ENCODE measurements around the gene DYNC1LI1. TPM values are rescaled to one million over a fixed set of nuclear protein-coding genes. Genes with fewer than 3 reads are reported as not detected.

The DYNC1LI1 gene
- polyA plus RNA-seq, 1 of the 3 experiments (the other 2 are of a cell fraction), result 15.4 TPM

GRCh38 chr3:32592011-32592410 lies 21.4 kb upstream of the DYNC1LI1 start:
- no peak overlapping the region for H3K4me3 ChIP-seq (ENCODE audit: low read depth in 2 of 2, low read length in 1 of 2)
- no peak overlapping the region for H2AFZ ChIP-seq (ENCODE audit: low read depth)
- H3K4me2 ChIP-seq, result no peak overlapping the region
- CTCF ChIA-PET, result no interaction called here
- WGBS (ENCODE audit: low lambda C conversion rate), result 93% methylated on average over 2 of the region's 2 CpGs
- no peak for DNase-seq
- no peaks in the 10 kb centered on the region for H3K9me2 ChIP-seq
- no peaks in the 10 kb centered on the region for H3K9me3 ChIP-seq
- no peaks in the 10 kb centered on the region for H3K36me3 ChIP-seq (replicated peaks in 1 of 2; ENCODE audit: control insufficient read depth in 1 of 2, insufficient read depth in 2 of 2, low read length in 1 of 2)
- H3K79me2 ChIP-seq (ENCODE audit: insufficient read depth), result no peaks in the 10 kb centered on the region
- H3K4me1 ChIP-seq (ENCODE audit: control insufficient read depth in 1 of 2, insufficient read depth in 2 of 2, low read depth in 1 of 2, low read length in 1 of 2), result no peaks in the 10 kb centered on the region
- POLR2A ChIA-PET, result no interaction called here
- no peak overlapping the region for H3K9ac ChIP-seq
- no peaks in the 10 kb centered on the region for H3F3A ChIP-seq (replicated peaks; ENCODE audit: insufficient read depth)
- no peaks in the 10 kb centered on the region for H4K20me1 ChIP-seq (ENCODE audit: insufficient read depth)
- no peak overlapping the region for H3K27ac ChIP-seq (ENCODE audit: low read depth in 2 of 2, low read length in 1 of 2)
- no peaks in the 10 kb centered on the region for H3K27me3 ChIP-seq (ENCODE audit: insufficient read depth)
- TF ChIP-seq CTCF (IDR thresholded peaks at IDR 0.05) (no peak), EZH2phosphoT487 (IDR thresholded peaks at IDR 0.05; ENCODE audit: borderline replicate concordance, low read depth) (no peak), RAD21 (IDR thresholded peaks at IDR 0.05; ENCODE audit: low read length) (no peak), NFIC (IDR thresholded peaks at IDR 0.05; ENCODE audit: borderline replicate concordance) (no peak), ELF1 (IDR thresholded peaks at IDR 0.05) (no peak), NRF1 (IDR thresholded peaks at IDR 0.05; ENCODE audit: low read depth, low read length) (no peak), JUND (IDR thresholded peaks at IDR 0.05) (no peak), POLR2AphosphoS5 (IDR thresholded peaks at IDR 0.05; ENCODE audit: low read depth, low read length) (no peak), IRF3 (IDR thresholded peaks at IDR 0.05; ENCODE audit: low read depth, low read length) (no peak), CHD2 (IDR thresholded peaks at IDR 0.05; ENCODE audit: low read length, partially characterized antibody) (no peak)

GRCh38 chr3:32591186-32591585 lies 20.5 kb upstream of the DYNC1LI1 start:
- CTCF ChIA-PET, result no interaction called here
- H3K4me3 ChIP-seq (ENCODE audit: low read depth in 2 of 2, low read length in 1 of 2), result no peak overlapping the region
- POLR2A ChIA-PET, result no interaction called here
- WGBS (ENCODE audit: low lambda C conversion rate), result 74% methylated on average over 4 of the region's 4 CpGs
- no peaks in the 10 kb centered on the region for H3F3A ChIP-seq (replicated peaks; ENCODE audit: insufficient read depth)
- H4K20me1 ChIP-seq (ENCODE audit: insufficient read depth), result no peaks in the 10 kb centered on the region
- H3K9me3 ChIP-seq, result no peaks in the 10 kb centered on the region
- H2AFZ ChIP-seq (ENCODE audit: low read depth), result no peak overlapping the region
- no peaks in the 10 kb centered on the region for H3K4me1 ChIP-seq (ENCODE audit: control insufficient read depth in 1 of 2, insufficient read depth in 2 of 2, low read depth in 1 of 2, low read length in 1 of 2)
- H3K4me2 ChIP-seq, result no peak overlapping the region
- H3K27me3 ChIP-seq (ENCODE audit: insufficient read depth), result no peaks in the 10 kb centered on the region
- no peaks in the 10 kb centered on the region for H3K36me3 ChIP-seq (replicated peaks in 1 of 2; ENCODE audit: control insufficient read depth in 1 of 2, insufficient read depth in 2 of 2, low read length in 1 of 2)
- no peaks in the 10 kb centered on the region for H3K79me2 ChIP-seq (ENCODE audit: insufficient read depth)
- no peak overlapping the region for H3K27ac ChIP-seq (ENCODE audit: low read depth in 2 of 2, low read length in 1 of 2)
- H3K9ac ChIP-seq, result no peak overlapping the region
- DNase-seq, result no peak
- no peaks in the 10 kb centered on the region for H3K9me2 ChIP-seq
- TF ChIP-seq IRF3 (IDR thresholded peaks at IDR 0.05; ENCODE audit: low read depth, low read length), result no peak
- TF ChIP-seq RCOR1 (IDR thresholded peaks at IDR 0.05; ENCODE audit: low read length), result no peak
- no peak for TF ChIP-seq REST (IDR thresholded peaks at IDR 0.05; ENCODE audit: low read depth, low read length)
- no peak for TF ChIP-seq YY1 (IDR thresholded peaks at IDR 0.05; ENCODE audit: low read depth)
- TF ChIP-seq CTCF (IDR thresholded peaks at IDR 0.05), result no peak
- no peak for TF ChIP-seq USF1 (IDR thresholded peaks at IDR 0.05; ENCODE audit: borderline replicate concordance, low read depth)
- no peak for TF ChIP-seq FOXM1 (IDR thresholded peaks at IDR 0.05; ENCODE audit: low read depth)
- no peak for TF ChIP-seq USF2 (IDR thresholded peaks at IDR 0.05; ENCODE audit: borderline replicate concordance, low read depth, low read length)
- no peak for TF ChIP-seq TCF12 (IDR thresholded peaks at IDR 0.05)

All from SK-N-SH (cell line).